HG02571 (cell line): ENCODE results near the gene TAF3.

Experiments used
- ATAC-seq: cut with Tn5 transposase; IDR thresholded peaks from one replicate; pipeline ENCODE4 v1.9.1; 2021; ENCODE audit warnings: mild to moderate bottlenecking, moderate library complexity; ENCODE audit not compliant: unreplicated experiment

The TAF3 gene

GRCh38 chr10:8042721-8043568, 224.6 kb downstream of the TAF3 start:
- ATAC-seq: no peak

GRCh38 chr10:8043569-8044306, 225.4 kb downstream of the TAF3 start:
- no peak for ATAC-seq

- ATAC-seq: no peak
Measured at GRCh38 chr10:8044331-8044907, 226.1 kb downstream of the TAF3 start.

GRCh38 chr10:8044908-8045725, 226.8 kb downstream of the TAF3 start:
- ATAC-seq: no peak

GRCh38 chr10:8045726-8046494, 227.6 kb downstream of the TAF3 start:
- ATAC-seq: no peak

GRCh38 chr10:8047452-8048280, 229.4 kb downstream of the TAF3 start:
- no peak for ATAC-seq

GRCh38 chr10:8048281-8049008, 230.1 kb downstream of the TAF3 start:
- no peak for ATAC-seq

DNA sequence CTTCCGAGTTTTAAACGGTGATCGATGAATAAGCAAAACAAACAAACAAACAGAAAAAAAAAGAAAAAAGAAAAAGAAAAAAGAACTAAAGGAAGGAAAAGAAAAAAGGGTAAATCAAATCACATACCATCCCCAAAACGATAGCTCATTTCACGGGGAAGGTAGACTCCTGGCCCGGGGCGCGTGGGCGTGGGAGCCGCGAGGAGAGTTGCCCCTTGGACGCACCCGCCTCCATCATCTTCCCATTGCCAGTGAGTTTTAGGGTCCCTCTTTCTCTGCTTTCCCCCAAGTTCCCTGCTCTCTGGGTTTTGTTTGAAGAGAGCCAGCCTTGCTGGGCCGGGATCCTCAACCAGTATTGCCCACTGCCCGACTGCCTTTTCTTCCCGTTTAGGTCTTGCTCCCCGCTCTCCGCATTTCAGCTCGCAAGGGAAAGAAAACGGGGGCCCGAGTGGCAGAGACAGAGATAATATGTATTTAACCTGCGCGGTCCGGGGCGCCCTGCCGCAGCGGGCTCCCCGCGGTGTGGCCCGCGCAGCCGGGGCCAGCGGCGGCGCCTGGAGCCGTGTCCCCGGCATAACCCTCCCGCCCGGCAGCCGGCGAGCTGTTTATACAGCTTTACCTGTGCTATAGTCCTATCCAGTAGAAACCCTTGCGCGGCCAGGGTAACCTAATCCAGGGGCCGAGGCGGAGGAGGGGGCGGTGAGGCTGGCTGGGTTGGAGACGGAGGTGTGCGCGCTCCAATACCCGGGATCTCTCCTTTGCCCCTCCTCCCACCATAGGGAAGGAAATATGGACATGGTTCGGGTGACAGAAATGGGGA, 230.9 kb downstream of the TAF3 start:
- ATAC-seq: no peak

DNA sequence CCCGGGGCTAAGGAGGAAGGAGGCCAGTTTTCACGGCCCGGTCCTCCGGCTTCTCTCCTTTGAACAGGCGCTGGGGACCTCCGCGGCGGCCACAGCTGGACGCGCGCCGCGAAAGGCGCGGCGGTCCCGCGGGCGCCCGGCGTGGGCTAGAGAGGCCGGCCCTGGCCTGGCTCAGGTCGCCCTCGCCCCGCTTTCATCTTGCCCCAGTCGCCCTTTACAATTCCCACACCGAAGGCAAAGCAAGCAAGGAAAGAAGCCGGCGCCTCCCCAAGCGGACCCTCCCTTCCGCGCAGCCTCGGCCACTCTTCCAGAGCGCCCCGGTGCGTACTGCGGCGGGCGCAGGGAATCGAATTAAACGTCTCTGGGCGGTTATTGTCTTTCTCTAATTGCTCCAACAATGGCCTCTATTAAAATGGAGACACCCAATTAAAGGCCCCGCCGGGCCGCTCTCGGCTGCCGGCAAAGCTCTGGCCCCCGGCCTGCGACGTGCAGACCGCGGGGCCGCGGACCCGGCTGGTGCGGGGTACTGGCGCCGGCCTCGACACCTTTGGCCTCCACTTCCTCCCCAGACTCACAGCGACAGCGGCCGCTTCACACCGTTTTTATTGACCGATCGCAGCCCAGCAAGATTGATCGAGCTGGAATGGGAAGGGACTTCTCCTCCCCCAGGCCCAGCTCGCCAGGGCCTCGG, 231.7 kb downstream of the TAF3 start:
- ATAC-seq: no peak

DNA sequence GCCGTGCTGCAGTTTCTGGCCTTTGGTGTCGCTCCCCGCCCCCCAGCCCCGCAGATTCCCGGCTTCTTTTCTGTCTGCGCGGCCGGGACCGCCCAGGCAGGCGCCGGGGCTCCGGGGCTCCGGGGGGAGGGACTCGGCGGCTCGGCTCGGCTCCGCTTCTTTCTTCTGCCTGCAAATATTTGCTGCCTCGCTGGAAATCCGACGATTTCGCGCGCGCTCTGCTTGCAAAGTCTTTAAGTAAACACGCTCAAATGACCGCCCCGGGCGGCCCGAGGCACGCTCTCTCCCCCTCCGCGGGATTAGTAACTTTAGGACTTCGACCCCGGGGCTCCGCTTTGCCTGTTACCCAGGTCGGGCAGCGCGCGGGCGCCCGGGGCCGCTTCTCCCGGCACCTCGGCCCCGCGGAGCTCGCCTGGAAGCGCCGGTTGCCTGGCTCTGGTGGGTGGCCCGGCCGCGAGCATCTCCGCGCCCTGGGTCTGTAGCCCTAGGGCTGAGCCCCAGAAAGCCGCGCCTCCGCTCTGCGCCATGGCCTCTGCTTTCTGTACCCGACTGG, 232.3 kb downstream of the TAF3 start:
- no peak for ATAC-seq

- ATAC-seq: no peak
Measured at GRCh38 chr10:8051109-8051821, 233.0 kb downstream of the TAF3 start.

- no peak for ATAC-seq
Measured at GRCh38 chr10:8051851-8052257, 233.5 kb downstream of the TAF3 start.

- no peak for ATAC-seq
Measured at GRCh38 chr10:8052341-8052955, 234.1 kb downstream of the TAF3 start.

GRCh38 chr10:8052956-8053445, 234.7 kb downstream of the TAF3 start:
- no peak for ATAC-seq

DNA sequence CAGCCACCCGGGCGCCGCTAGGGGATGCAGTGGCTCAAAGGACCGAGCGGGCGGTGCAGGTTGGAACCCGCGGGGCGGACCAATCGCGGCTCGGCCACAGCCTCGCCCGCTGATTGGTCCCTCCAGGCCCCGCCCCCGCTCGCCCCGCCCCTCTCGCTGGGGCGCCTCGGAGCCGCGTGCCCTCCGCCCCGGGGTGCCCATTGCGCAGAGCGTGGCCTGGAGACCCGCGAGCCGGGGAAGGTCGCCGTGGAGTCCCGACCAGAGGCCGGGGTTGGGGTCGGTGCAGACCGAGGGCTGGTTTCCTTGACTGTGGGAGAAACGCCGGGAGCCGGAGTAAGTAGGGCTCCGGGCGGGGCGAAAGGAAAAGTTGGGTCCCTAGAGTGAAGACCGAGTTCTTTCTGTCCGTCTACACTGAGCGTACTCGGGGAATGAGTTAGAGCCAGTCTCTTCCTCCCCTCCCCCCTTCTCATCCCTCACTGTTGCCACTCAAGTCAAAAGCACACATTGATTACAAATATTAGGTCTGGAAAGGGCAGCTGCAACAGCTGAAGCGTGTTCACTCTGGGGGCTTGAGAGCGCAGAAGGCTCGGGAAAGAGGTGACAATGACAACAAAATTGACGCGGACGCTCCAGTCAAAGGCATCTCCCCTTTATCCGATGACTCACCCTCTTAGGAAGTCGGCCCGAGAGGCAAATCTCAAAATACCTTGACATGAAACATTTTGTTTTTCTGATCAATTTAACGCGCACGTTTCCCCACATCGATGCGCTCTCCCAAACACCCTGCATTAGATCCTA, 235.3 kb downstream of the TAF3 start:
- peak; percentile 50 for ATAC-seq
